Measurements from ENCODE around the gene HLA-DOA.

GRCh38 chr6:33029328-33030184 is 20.2 kb upstream of the HLA-DOA start:
- TF ChIP-seq, protein P1, sequence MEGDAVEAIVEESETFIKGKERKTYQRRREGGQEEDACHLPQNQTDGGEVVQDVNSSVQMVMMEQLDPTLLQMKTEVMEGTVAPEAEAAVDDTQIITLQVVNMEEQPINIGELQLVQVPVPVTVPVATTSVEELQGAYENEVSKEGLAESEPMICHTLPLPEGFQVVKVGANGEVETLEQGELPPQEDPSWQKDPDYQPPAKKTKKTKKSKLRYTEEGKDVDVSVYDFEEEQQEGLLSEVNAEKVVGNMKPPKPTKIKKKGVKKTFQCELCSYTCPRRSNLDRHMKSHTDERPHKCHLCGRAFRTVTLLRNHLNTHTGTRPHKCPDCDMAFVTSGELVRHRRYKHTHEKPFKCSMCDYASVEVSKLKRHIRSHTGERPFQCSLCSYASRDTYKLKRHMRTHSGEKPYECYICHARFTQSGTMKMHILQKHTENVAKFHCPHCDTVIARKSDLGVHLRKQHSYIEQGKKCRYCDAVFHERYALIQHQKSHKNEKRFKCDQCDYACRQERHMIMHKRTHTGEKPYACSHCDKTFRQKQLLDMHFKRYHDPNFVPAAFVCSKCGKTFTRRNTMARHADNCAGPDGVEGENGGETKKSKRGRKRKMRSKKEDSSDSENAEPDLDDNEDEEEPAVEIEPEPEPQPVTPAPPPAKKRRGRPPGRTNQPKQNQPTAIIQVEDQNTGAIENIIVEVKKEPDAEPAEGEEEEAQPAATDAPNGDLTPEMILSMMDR (IDR thresholded peaks at IDR 0.05) = no peak
- TF ChIP-seq POLR2A (IDR thresholded peaks at IDR 0.05) = peak in 2 of 3 donors; percentile 33 to 69

Measured in body of pancreas (tissue), 4 donors.